ENCODE data around the gene SIRT2. TPM values are rescaled to one million over a fixed set of nuclear protein-coding genes. Genes with fewer than 3 reads are reported as not detected.
"Not testable (repeated sequence)": the region's sequence is repeated elsewhere in the genome, so short reads cannot be mapped to it uniquely, and the experiment has no call there.

Gene SIRT2
- total RNA-seq, 1 donor from 2014 or later = 28.9 TPM

- TF ChIP-seq CTCF (conservative IDR thresholded peaks at IDR 0.05) = no peak
- H3K4me1 Mint-ChIP-seq = peaks cover 11% of the 10 kb centered on the region
- H3K36me3 Mint-ChIP-seq (ENCODE audit: low read depth) = no peaks in the 10 kb centered on the region
- H3K27me3 Mint-ChIP-seq (ENCODE audit: low read depth) = no peaks in the 10 kb centered on the region
- no peak for DNase-seq (ENCODE audit: low read depth, low spot score)
- no peaks in the 10 kb centered on the region for H3K9me3 Mint-ChIP-seq
- H3K27ac Mint-ChIP-seq (ENCODE audit: unreplicated experiment) = no peak overlapping the region
- no peak overlapping the region for H3K4me3 Mint-ChIP-seq
Measured at GRCh38 chr19:38875656-38876395, 23.6 kb downstream of the SIRT2 start.

GRCh38 chr19:38873400-38873799, 26.0 kb downstream of the SIRT2 start:
- not testable (repeated sequence) for H3K9me3 Mint-ChIP-seq; H3K27me3 Mint-ChIP-seq (ENCODE audit: low read depth); H3K36me3 Mint-ChIP-seq (ENCODE audit: low read depth); DNase-seq (ENCODE audit: low read depth, low spot score); H3K4me3 Mint-ChIP-seq; H3K27ac Mint-ChIP-seq (ENCODE audit: unreplicated experiment)
- H3K4me1 Mint-ChIP-seq = peaks cover 16% of the 10 kb centered on the region

- TF ChIP-seq CTCF (conservative IDR thresholded peaks at IDR 0.05) = no peak
- Mint-ChIP-seq H3K4me3 (no peak overlapping the region), H3K36me3 (ENCODE audit: low read depth) (no peaks in the 10 kb centered on the region), H3K27me3 (ENCODE audit: low read depth) (peaks cover 4% of the 10 kb centered on the region), H3K9me3 (no peaks in the 10 kb centered on the region), H3K4me1 (peaks cover 10% of the 10 kb centered on the region), H3K27ac (ENCODE audit: unreplicated experiment) (no peak overlapping the region)
- no peak for DNase-seq (ENCODE audit: low read depth, low spot score)
Measured at GRCh38 chr19:38870612-38871011, 28.8 kb downstream of the SIRT2 start.

GRCh38 chr19:38869836-38870607, 29.4 kb downstream of the SIRT2 start:
- peak; percentile 76 for TF ChIP-seq CTCF (conservative IDR thresholded peaks at IDR 0.05)
- Mint-ChIP-seq H3K27ac (ENCODE audit: unreplicated experiment) (no peak overlapping the region), H3K27me3 (ENCODE audit: low read depth) (peaks cover 4% of the 10 kb centered on the region), H3K9me3 (no peaks in the 10 kb centered on the region), H3K36me3 (ENCODE audit: low read depth) (no peaks in the 10 kb centered on the region), H3K4me3 (peak overlapping the region; percentile 69), H3K4me1 (peaks cover 12% of the 10 kb centered on the region)
- DNase-seq (ENCODE audit: low read depth, low spot score) = peak; percentile 61

- Mint-ChIP-seq H3K27ac (ENCODE audit: unreplicated experiment) (no peak overlapping the region), H3K36me3 (ENCODE audit: low read depth) (no peaks in the 10 kb centered on the region), H3K4me1 (peaks cover 15% of the 10 kb centered on the region), H3K9me3 (no peaks in the 10 kb centered on the region), H3K27me3 (ENCODE audit: low read depth) (peaks cover 4% of the 10 kb centered on the region), H3K4me3 (peak overlapping the region; percentile 69)
- DNase-seq (ENCODE audit: low read depth, low spot score) = no peak
- no peak for TF ChIP-seq CTCF (conservative IDR thresholded peaks at IDR 0.05)
Measured at GRCh38 chr19:38869160-38869835, 30.1 kb downstream of the SIRT2 start.
